Measurements from ENCODE around the gene SNAP25.

The SNAP25 gene

GRCh38 chr20:10218536-10219451 lies at the start of gene SNAP25:
Gene SNAP25, plus strand, starts transcription at chr20:10218830. Its CDS starts 56,662 bp downstream, at chr20:10275492.
- Histone ChIP-seq H3K4me2 (ENCODE audit: low read length) (no peak within 1 kb of the TSS), H3K27ac (ENCODE audit: low read depth, low read length) (no peak within 1 kb of the TSS)

DNA sequence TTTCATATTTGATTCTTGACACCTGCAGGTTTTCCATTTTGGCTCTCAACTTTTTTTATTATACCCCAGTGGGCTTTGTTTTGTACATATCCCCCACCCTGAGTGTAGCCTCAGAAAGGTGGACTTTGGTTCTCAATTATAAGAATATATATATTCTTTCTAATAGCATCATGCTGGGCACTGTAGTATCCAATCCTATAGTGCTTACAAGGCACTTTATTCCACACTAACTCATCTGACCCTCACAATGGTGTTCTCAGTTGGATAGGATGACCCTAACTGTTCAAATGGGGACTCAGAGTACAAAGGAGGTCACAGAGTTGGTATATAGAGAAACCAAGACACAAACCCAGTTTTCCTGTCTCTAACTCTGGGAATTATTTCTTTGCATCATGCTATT lies 48.9 kb upstream of the SNAP25 start:
- TF ChIP-seq EZH2phosphoT487 (IDR thresholded peaks at IDR 0.05; ENCODE audit: borderline replicate concordance, low read length): no peak
- Histone ChIP-seq H3K27me3 (ENCODE audit: control insufficient read depth, low read length) (no peaks in the 10 kb centered on the region), H4K20me1 (ENCODE audit: control insufficient read depth, insufficient read depth, low read depth, low read length) (no peaks in the 10 kb centered on the region), H3K9me2 (replicated peaks; ENCODE audit: control insufficient read depth, low read length) (no peaks in the 10 kb centered on the region), H3K79me2 (ENCODE audit: control insufficient read depth, low read length) (no peaks in the 10 kb centered on the region), H3K4me1 (ENCODE audit: control insufficient read depth, low read length) (no peaks in the 10 kb centered on the region), H3K27ac (ENCODE audit: low read depth, low read length) (no peak overlapping the region), H3F3A (ENCODE audit: control insufficient read depth, insufficient read depth) (no peaks in the 10 kb centered on the region), H3K9me3 (ENCODE audit: control insufficient read depth, insufficient read depth, low read length) (no peaks in the 10 kb centered on the region), H3K4me3 (ENCODE audit: low read length) (no peak overlapping the region), H3K36me3 (ENCODE audit: control insufficient read depth, low read length) (no peaks in the 10 kb centered on the region), H3K4me2 (ENCODE audit: low read length) (no peak overlapping the region)

More at GRCh38 chr20:10218536-10219451, at the start of gene SNAP25:
- Histone ChIP-seq H3K4me3 (ENCODE audit: low read length) (no peak within 1 kb of the TSS), H3K79me2 (ENCODE audit: control insufficient read depth, low read length) (no peaks in the 10 kb centered on the region), H4K20me1 (ENCODE audit: control insufficient read depth, insufficient read depth, low read depth, low read length) (no peaks in the 10 kb centered on the region), H3K9me3 (ENCODE audit: control insufficient read depth, insufficient read depth, low read length) (no peaks in the 10 kb centered on the region), H3K4me1 (ENCODE audit: control insufficient read depth, low read length) (no peaks in the 10 kb centered on the region), H3K36me3 (ENCODE audit: control insufficient read depth, low read length) (no peaks in the 10 kb centered on the region), H3K9me2 (replicated peaks; ENCODE audit: control insufficient read depth, low read length) (no peaks in the 10 kb centered on the region), H3F3A (ENCODE audit: control insufficient read depth, insufficient read depth) (no peaks in the 10 kb centered on the region), H3K27me3 (ENCODE audit: control insufficient read depth, low read length) (no peaks in the 10 kb centered on the region)
- TF ChIP-seq, protein P1, sequence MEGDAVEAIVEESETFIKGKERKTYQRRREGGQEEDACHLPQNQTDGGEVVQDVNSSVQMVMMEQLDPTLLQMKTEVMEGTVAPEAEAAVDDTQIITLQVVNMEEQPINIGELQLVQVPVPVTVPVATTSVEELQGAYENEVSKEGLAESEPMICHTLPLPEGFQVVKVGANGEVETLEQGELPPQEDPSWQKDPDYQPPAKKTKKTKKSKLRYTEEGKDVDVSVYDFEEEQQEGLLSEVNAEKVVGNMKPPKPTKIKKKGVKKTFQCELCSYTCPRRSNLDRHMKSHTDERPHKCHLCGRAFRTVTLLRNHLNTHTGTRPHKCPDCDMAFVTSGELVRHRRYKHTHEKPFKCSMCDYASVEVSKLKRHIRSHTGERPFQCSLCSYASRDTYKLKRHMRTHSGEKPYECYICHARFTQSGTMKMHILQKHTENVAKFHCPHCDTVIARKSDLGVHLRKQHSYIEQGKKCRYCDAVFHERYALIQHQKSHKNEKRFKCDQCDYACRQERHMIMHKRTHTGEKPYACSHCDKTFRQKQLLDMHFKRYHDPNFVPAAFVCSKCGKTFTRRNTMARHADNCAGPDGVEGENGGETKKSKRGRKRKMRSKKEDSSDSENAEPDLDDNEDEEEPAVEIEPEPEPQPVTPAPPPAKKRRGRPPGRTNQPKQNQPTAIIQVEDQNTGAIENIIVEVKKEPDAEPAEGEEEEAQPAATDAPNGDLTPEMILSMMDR (IDR thresholded peaks at IDR 0.05; ENCODE audit: low read depth, low read length, poor library complexity, severe bottlenecking): no peak
- TF ChIP-seq EZH2phosphoT487 (IDR thresholded peaks at IDR 0.05; ENCODE audit: borderline replicate concordance, low read length): no peak

GRCh38 chr20:10170261-10170660 lies 48.4 kb upstream of the SNAP25 start:
- H3K4me2 ChIP-seq (ENCODE audit: low read length): no peak overlapping the region
- no peaks in the 10 kb centered on the region for H3K4me1 ChIP-seq (ENCODE audit: control insufficient read depth, low read length)
- H3K9me2 ChIP-seq (replicated peaks; ENCODE audit: control insufficient read depth, low read length): no peaks in the 10 kb centered on the region
- H4K20me1 ChIP-seq (ENCODE audit: control insufficient read depth, insufficient read depth, low read depth, low read length): no peaks in the 10 kb centered on the region
- H3K4me3 ChIP-seq (ENCODE audit: low read length): no peak overlapping the region
- no peaks in the 10 kb centered on the region for H3K36me3 ChIP-seq (ENCODE audit: control insufficient read depth, low read length)
- H3K27me3 ChIP-seq (ENCODE audit: control insufficient read depth, low read length): no peaks in the 10 kb centered on the region
- H3K79me2 ChIP-seq (ENCODE audit: control insufficient read depth, low read length): no peaks in the 10 kb centered on the region
- no peaks in the 10 kb centered on the region for H3K9me3 ChIP-seq (ENCODE audit: control insufficient read depth, insufficient read depth, low read length)
- H3K27ac ChIP-seq (ENCODE audit: low read depth, low read length): no peak overlapping the region
- TF ChIP-seq, protein P1 (IDR thresholded peaks at IDR 0.05; ENCODE audit: low read depth, low read length, poor library complexity, severe bottlenecking): no peak
- no peak for TF ChIP-seq EZH2phosphoT487 (IDR thresholded peaks at IDR 0.05; ENCODE audit: borderline replicate concordance, low read length)
- no peaks in the 10 kb centered on the region for H3F3A ChIP-seq (ENCODE audit: control insufficient read depth, insufficient read depth)
